Activated T-cell treated with anti-CD3 and anti-CD28 coated beads, Interleukin-2, amount 50 U/mL, for 72 hours (primary cell): ENCODE results near the gene SYNE3. TPM values are rescaled to one million over a fixed set of nuclear protein-coding genes. Genes with fewer than 3 reads are reported as not detected.

Experiments
- ATAC-seq, 2 donors: fragments of 150-1000 bp; cut with Tn5 transposase; replicated peaks in 1 of 2; 2 replicates each; pipeline ENCODE4 v1.10.0; 2021; ENCODE audit warnings: moderate library complexity in 2 of 2, mild to moderate bottlenecking in 1 of 2
- DNase-seq, 2 donors: peaks; one replicate each; pipeline ENCODE4 v3.0.0; 2021 to 2022; ENCODE audit warnings: mixed read lengths in 1 of 2
- H3K27ac Mint-ChIP-seq: one replicate; pipeline ENCODE4 v1.8.0; 2022; ENCODE audit warnings: mild to moderate bottlenecking, moderate library complexity, mixed read lengths
- H3K27me3 Mint-ChIP-seq: one replicate; pipeline ENCODE4 v1.8.0; 2022; ENCODE audit warnings: low read depth, mixed read lengths
- H3K36me3 Mint-ChIP-seq, 2 donors: one replicate each; pipeline ENCODE4 v1.8.0; 2022; ENCODE audit warnings: mixed read lengths in 2 of 2, mild to moderate bottlenecking in 1 of 2; ENCODE audit not compliant: insufficient read depth in 2 of 2
- H3K4me1 Mint-ChIP-seq: one replicate; pipeline ENCODE4 v1.8.0; 2022; ENCODE audit warnings: low read depth, mixed read lengths
- H3K4me3 Mint-ChIP-seq, 2 donors: one replicate each; pipeline ENCODE4 v1.8.0; 2022; ENCODE audit warnings: mild to moderate bottlenecking in 2 of 2, mixed read lengths in 2 of 2, moderate library complexity in 2 of 2
- H3K9me3 Mint-ChIP-seq, 2 donors: one replicate each; pipeline ENCODE4 v1.8.0; 2022; ENCODE audit warnings: mixed read lengths in 2 of 2
- total RNA-seq, 2 donors: library from RNA; stranded (reverse); gene quantifications; one replicate each; pipeline ENCODE4 v1.2.3, GENCODE V29; 2022

Gene SYNE3
- total RNA-seq, 2 donors from 2014 or later, result 59.9 to 66.2 TPM

DNA sequence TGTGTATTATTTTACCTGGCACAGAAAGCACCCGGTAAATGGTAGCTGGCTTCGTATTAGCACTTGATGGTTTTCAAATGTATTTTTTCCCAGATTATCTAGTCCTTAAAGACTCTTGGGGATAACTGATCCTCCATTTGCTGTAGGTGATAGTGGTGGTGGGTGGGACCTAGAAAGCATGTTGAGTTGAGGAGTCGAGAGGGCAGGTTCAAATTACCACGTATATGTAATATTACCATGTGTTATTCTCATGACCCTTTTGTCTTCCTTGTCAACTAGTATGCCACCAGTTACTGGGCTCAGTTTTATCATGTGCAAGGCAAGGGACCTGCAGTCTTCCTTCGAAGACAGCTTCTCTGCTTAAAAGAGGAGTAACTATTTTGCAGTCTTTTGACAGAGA is 20.2 kb upstream of the SYNE3 start:
- Mint-ChIP-seq H3K4me1 (peaks cover 70% of the 10 kb centered on the region), H3K27ac (no peak overlapping the region), H3K4me3 (peak overlapping the region; percentile 45 to 91), H3K36me3 (peaks cover 2 to 8% of the 10 kb centered on the region in 2 donors), H3K9me3 (no peaks in the 10 kb centered on the region), H3K27me3 (no peaks in the 10 kb centered on the region)
- ATAC-seq, result no peak
- no peak for DNase-seq

DNA sequence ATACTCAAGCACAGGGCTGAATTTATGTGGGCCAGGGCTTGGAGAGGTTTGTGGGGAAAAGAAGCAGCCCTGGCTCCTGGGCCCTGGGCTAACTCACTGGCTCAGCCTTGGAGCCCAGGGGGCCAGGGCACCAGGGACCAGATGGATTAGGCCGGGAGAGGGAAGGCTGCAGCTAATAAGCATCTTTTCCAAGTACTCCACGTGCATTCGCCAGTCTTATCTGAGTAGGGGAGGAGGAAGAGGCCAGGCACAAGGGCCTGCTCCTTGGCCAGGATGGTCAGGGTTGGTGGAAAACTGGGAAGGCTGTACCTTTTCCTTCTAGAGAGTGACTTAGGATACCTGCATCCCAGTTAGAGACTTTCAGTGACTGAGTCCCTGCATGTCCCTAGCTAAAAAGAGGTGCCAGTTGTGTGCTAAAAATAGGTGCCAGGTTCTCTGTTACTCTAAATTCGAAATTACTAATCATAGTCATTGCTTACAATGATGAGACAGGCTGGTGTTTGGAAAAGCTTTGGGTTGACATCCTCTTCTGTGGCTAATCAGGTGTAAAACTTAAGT is 19.7 kb upstream of the SYNE3 start:
- Mint-ChIP-seq H3K27ac (peak overlapping the region; percentile 77), H3K27me3 (no peaks in the 10 kb centered on the region), H3K9me3 (no peaks in the 10 kb centered on the region), H3K4me1 (peaks cover 72% of the 10 kb centered on the region), H3K4me3 (peak overlapping the region; percentile 91 to 97), H3K36me3 (peaks cover 4 to 8% of the 10 kb centered on the region in 2 donors)
- DNase-seq (no peak), ATAC-seq (no peak)

DNA sequence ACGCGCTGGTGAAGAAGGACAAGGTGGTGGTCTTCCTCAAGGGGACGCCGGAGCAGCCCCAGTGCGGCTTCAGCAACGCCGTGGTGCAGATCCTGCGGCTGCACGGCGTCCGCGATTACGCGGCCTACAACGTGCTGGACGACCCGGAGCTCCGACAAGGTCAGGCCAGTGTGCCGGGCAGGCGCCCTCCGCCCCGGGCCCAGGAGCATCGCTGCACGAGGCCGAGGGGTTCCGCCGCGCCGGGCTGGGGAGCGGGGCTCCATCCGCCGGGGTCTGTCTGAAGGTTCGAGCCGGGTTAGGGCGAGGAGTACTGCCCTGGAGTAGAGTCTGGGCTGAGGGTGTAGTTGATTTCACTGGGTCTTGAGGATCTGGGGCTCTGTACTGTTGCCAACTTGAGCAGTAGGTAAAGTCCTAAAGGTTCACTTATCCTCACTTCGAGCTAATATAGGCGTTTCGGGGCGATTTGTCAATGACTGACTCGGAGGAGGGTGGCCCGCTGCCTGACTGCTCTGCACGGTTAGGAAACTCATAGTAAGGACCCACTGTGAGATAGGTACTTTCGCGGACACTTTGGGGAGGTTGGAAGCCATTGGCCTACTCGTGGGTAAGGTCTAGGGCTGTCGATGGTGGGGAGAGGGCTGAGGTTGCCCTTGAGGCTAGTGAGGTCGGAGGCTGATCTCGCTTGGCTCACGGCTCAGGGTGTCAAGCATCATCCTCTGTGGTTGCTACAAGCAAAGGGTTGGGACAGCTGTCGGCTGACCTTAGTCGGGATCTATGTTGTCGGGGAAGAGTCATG is 19.0 kb upstream of the SYNE3 start:
- no peaks in the 10 kb centered on the region for H3K27me3 Mint-ChIP-seq
- peaks cover 4 to 7% of the 10 kb centered on the region in 2 donors for H3K36me3 Mint-ChIP-seq
- peaks cover 72% of the 10 kb centered on the region for H3K4me1 Mint-ChIP-seq
- H3K4me3 Mint-ChIP-seq, result peak overlapping the region; percentile 91 to 97
- peak overlapping the region; percentile 77 for H3K27ac Mint-ChIP-seq
- ATAC-seq, result peak in 1 of 2 donors; percentile 5
- peak in 1 of 2 donors; percentile 46 for DNase-seq
- no peaks in the 10 kb centered on the region for H3K9me3 Mint-ChIP-seq

DNA sequence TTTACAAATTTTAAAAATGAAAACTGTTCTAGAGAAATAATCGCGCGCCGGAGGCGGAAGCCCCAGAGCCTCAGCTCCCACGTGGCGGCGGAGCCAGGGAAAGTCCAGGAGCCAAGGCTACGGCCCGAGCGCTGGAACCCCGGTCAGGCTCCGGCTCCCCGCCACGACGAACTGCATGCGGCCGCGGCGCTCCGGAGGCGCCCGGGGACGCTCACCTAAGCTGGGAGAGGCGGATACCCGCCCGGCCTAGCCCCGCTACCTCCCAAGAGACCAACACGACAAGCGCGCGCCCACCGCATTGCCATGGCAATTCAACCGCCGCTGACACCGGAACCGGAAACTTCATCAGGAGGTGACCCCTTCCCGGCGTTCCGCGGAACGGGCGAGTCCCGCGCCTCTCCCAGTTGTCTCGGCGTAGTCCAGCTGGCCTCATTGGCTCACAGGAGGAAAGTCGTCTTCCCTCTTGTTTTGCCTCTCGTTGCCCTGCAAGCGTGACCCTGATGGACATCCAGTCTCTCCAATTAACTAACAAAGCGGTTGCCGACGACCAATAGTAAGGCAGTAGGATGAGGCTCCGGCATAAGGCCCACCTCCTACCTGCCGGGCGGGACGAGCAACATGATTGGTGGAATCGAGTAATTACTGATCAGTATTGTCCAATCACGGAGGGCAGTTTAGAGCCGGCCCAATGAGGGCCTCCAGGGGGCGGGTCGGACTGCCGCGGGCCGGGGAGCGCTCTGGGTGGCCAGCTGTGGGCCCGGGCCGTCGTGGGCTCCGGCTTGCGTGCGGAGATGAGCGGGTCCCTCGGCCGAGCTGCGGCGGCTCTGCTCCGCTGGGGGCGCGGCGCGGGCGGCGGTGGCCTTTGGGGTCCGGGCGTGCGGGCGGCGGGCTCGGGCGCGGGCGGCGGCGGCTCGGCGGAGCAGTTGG is 18.1 kb upstream of the SYNE3 start, which contains the start of gene GLRX5:
GLRX5 (plus strand) TSS at position 752 of the 927 bp plus-strand sequence; CDS start at position 792, 40 bp downstream.
- H3K4me1 Mint-ChIP-seq, result peaks cover 69% of the 10 kb centered on the region
- H3K4me3 Mint-ChIP-seq, result peak within 1 kb of the TSS; percentile 91 to 97
- H3K36me3 Mint-ChIP-seq, result peaks cover 4 to 7% of the 10 kb centered on the region in 2 donors
- H3K27ac Mint-ChIP-seq, result peak within 1 kb of the TSS; percentile 91
- peak; percentile 90 to 91 for ATAC-seq
- H3K27me3 Mint-ChIP-seq, result no peaks in the 10 kb centered on the region
- H3K9me3 Mint-ChIP-seq, result no peaks in the 10 kb centered on the region
- peak; percentile 95 to 99 for DNase-seq

DNA sequence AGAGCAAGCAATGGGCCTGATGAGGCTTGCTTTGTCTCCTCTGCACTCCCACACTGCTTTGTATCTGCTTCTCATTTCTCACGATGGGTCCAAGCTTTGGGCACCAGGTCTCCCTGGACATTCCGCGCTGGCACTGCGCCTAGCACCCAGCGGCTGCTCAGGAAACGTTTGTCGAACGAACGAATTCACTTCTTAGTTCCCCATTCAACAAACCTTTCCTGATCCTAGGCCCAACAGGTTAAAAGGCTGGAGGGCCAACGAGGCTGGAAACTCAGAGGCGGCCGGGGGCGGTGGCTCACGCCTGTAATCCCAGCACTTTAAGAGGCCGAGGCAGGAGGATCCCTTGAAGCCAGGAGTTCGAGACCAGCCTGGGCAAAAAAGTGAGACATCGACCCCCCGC is 17.4 kb upstream of the SYNE3 start:
- H3K27me3 Mint-ChIP-seq, result no peaks in the 10 kb centered on the region
- H3K4me3 Mint-ChIP-seq, result peak overlapping the region; percentile 91 to 97
- H3K36me3 Mint-ChIP-seq, result peaks cover 4 to 7% of the 10 kb centered on the region in 2 donors
- H3K4me1 Mint-ChIP-seq, result peaks cover 63% of the 10 kb centered on the region
- ATAC-seq (no peak), DNase-seq (no peak)
- H3K27ac Mint-ChIP-seq, result peak overlapping the region; percentile 91
- no peaks in the 10 kb centered on the region for H3K9me3 Mint-ChIP-seq

DNA sequence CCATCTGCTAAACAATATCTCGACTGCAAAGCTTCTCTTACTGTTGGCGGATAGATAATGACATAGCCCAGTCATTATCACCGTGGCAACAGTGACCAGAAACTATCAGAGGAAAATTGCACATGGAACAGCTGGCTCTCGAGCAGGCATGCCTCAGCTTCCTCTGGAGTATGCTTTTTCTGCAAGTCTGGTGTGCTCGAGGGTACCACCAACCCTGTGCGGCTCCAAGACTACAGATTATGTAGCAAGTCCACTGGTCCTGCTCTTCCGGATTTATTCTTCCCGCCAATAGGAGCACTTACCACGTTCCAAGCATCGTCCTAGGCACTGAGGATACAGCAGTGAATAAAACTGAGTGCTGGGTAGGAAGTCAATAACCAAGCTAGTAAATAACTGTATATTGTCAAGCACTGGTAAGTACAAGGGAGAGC is 17.0 kb upstream of the SYNE3 start:
- Mint-ChIP-seq H3K4me1 (peaks cover 59% of the 10 kb centered on the region), H3K27ac (peak overlapping the region; percentile 91), H3K9me3 (no peaks in the 10 kb centered on the region), H3K36me3 (peaks cover 4 to 7% of the 10 kb centered on the region in 2 donors), H3K4me3 (peak overlapping the region; percentile 91 to 97), H3K27me3 (no peaks in the 10 kb centered on the region)
- DNase-seq, result no peak
- no peak for ATAC-seq

DNA sequence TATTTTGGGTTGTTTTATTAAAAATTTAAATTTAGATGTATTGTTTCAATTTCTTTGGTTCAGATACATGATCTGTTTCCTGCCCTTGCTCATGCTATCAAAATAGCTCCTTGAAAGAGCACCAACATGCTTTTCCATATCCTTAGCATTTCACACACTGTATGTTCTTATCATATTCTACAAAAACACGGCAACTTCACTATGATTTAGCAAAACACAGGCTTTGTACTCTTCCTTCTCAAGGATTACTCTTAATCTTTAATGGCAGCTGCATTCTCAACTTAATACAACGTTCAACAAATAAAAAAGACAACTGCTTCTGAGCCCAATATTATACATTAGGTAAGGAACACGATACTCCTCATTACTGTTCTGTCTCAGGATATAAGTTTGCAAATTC is 15.5 kb upstream of the SYNE3 start:
- Mint-ChIP-seq H3K4me1 (peaks cover 55% of the 10 kb centered on the region), H3K4me3 (peak overlapping the region; percentile 91 to 97), H3K27ac (peak overlapping the region; percentile 91), H3K27me3 (no peaks in the 10 kb centered on the region), H3K36me3 (peaks cover 4 to 7% of the 10 kb centered on the region in 2 donors), H3K9me3 (no peaks in the 10 kb centered on the region)
- ATAC-seq (no peak), DNase-seq (no peak)

DNA sequence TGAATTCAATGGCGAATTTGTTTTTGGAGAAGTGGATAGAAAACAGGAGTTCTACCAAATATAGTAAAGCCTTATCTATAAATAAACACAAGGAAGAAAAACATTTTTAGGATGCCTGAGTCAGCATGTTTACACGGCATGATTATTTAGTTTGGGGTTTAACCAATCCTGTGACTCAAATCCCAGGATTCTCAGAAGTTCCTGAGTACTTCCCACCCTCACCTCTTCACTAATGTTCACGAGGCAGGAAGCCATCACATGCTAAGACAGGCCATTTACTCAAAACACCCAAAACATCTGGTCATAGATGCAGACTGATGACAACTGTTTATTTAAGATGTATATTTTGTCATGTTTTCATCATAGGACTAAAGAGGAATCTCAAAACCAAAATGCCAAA is 15.0 kb upstream of the SYNE3 start:
- DNase-seq (no peak), ATAC-seq (no peak)
- Mint-ChIP-seq H3K36me3 (peaks cover 4 to 7% of the 10 kb centered on the region in 2 donors), H3K27me3 (no peaks in the 10 kb centered on the region), H3K4me1 (peaks cover 55% of the 10 kb centered on the region), H3K4me3 (peak overlapping the region; percentile 58 to 97), H3K9me3 (no peaks in the 10 kb centered on the region), H3K27ac (peak overlapping the region; percentile 91)

DNA sequence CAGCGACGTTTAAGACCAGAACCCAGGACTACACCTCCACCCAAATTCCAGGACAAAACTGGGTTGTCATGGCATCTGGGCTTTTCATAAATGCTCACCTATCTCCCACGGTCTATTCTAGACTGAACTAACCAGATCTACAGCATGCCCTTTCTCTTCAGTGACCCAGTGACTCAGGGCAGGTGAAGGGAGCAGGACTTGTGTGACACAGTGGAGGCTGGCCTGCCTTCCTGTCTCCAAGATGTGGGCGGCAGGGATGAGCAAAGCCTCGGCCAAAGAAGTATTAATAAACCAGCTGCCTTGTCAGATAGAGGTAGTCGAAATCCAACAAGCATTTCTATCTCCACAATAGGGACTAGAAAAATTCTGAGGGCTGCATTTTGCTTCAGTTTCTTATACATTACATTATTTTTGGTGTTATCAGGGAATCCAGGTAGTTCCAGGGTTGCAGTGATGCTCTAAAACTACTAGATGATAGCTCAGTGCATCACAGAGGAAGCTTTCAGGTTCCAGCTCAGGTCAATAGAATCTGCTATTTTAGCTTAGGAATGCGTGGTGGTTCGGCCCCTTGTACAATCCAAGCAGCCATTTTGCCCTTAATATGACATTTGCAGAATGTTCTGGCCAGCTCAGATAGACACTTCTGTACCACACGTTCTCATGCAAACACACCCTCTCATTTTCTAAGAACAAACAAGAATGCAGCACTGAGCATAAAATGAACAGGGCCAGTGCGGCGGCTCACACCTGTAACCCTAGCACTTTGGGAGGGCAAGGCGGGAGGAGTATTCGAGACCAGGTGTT is 14.2 kb upstream of the SYNE3 start:
- H3K27ac Mint-ChIP-seq, result peak overlapping the region; percentile 85
- ATAC-seq, result no peak
- peaks cover 55% of the 10 kb centered on the region for H3K4me1 Mint-ChIP-seq
- peaks cover 4 to 7% of the 10 kb centered on the region in 2 donors for H3K36me3 Mint-ChIP-seq
- H3K9me3 Mint-ChIP-seq, result no peaks in the 10 kb centered on the region
- H3K27me3 Mint-ChIP-seq, result no peaks in the 10 kb centered on the region
- H3K4me3 Mint-ChIP-seq, result peak overlapping the region; percentile 23 to 97
- no peak for DNase-seq

DNA sequence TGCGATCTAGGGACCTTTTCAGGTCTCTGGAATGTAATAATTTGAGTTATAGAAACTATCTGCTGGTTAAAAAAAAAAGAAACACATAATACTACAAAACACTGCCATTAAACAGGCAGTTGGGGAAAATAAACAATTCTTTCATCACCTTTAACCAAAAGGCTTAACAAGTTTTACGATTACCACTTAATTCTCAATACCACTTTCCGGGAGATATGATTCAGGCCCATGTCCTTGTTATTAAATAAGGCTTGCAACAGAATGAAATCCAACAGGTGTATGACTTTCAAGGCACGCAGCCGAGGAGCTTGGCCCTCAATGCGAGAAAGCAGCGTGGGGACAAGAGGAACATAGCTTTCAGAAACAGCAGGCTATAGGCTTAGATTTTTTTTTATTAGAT is 12.8 kb upstream of the SYNE3 start:
- H3K27ac Mint-ChIP-seq, result peak overlapping the region; percentile 78

DNA sequence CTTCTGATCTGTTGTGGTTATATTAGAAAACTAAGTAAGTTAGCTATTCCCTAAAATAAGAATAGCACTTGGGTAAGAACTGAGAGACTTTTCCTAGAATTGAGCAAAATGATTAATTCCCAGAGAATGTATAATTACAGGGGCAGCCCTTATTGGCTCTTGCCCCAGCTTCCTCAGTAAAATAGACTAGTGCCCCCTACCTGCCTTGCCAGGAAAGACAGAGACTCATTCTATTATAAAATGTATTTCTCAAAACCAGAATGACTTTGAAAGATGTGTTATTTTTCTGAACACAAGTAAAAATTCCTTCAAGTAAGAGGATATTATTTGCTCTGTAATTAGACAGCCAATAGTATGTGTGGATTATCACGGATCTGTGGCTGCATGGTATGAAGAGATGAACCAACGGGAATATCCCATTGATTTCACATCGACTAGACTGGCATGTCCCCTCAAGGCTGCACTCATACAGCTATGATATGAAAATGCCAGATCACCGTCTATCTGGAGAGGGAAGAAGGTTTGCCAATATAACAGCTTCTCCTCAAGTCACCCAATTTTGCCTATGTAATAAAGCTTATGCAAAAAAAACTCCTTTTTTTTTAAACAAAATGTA is 11.0 kb upstream of the SYNE3 start:
- ATAC-seq, result no peak
- Mint-ChIP-seq H3K27me3 (no peaks in the 10 kb centered on the region), H3K4me3 (peak overlapping the region; percentile 38 to 88), H3K36me3 (peaks cover 2 to 3% of the 10 kb centered on the region in 2 donors), H3K9me3 (no peaks in the 10 kb centered on the region), H3K4me1 (peaks cover 73% of the 10 kb centered on the region), H3K27ac (peak overlapping the region; percentile 98)
- peak; percentile 54 to 60 for DNase-seq

More for the DNA sequence above, 12.8 kb upstream of the SYNE3 start:
- Mint-ChIP-seq H3K36me3 (peaks cover 2 to 5% of the 10 kb centered on the region in 2 donors), H3K9me3 (no peaks in the 10 kb centered on the region), H3K27me3 (no peaks in the 10 kb centered on the region), H3K4me1 (peaks cover 67% of the 10 kb centered on the region), H3K4me3 (no peak overlapping the region)
- DNase-seq, result no peak
- no peak for ATAC-seq
